GM12872 (cell line): Measurements from ENCODE around the gene GBX1.

ENCODE experiments used
- TF ChIP-seq, protein P1 (sequence below): IDR thresholded peaks from 3 replicates; pipeline ENCODE4 v1.5.1; 2011; ENCODE audit warnings: low read depth, mild to moderate bottlenecking, low read length, moderate library complexity; ENCODE audit not compliant: insufficient read depth

GBX1 gene

DNA sequence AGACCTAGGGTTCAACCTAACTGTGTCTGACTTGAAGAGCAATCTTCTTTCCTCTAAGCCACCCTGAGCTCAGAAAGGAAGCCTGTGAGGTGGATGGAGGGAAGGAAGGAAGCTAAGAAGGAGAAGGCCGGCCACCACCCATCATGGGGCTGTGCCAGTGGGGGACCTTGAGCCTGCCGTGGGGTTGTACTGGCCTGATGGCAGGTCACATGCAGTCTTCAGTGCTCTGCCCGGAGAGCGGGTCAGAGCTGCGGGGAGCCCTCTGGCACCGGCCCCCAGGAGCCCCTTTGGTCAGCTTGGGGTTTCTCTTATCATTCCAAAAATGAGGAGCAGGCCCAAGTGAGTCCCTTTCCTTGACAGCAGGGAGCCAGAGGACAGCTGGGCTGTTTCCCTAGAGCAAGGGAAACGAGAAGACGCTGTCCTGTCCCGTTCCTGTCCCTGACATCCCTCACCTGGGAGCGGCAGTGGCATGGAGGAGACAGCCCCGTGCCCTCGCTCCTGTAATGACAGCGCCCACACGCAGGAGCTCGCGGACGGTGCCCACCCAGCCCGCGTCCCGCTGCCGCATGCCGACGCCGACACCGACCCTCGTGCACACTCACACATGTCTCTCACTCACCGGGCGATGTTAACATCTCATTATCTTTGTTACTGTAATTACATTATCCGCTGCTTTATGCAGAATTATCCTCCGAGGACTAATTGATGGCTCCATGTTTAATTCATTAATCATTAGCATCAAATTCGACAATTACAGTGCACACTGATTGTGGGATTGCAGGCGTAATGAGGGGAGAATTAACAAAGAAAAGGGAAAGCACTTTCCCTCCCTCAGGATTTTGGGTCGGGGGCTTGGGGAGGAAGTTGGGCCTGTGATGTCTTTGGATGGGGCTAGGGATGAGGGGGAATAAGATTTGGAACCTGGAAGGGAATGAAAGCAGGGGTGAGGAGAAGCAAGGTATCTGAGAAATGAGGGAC lies 31.3 kb downstream of the GBX1 start:
- TF ChIP-seq, protein P1, sequence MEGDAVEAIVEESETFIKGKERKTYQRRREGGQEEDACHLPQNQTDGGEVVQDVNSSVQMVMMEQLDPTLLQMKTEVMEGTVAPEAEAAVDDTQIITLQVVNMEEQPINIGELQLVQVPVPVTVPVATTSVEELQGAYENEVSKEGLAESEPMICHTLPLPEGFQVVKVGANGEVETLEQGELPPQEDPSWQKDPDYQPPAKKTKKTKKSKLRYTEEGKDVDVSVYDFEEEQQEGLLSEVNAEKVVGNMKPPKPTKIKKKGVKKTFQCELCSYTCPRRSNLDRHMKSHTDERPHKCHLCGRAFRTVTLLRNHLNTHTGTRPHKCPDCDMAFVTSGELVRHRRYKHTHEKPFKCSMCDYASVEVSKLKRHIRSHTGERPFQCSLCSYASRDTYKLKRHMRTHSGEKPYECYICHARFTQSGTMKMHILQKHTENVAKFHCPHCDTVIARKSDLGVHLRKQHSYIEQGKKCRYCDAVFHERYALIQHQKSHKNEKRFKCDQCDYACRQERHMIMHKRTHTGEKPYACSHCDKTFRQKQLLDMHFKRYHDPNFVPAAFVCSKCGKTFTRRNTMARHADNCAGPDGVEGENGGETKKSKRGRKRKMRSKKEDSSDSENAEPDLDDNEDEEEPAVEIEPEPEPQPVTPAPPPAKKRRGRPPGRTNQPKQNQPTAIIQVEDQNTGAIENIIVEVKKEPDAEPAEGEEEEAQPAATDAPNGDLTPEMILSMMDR, result no peak

DNA sequence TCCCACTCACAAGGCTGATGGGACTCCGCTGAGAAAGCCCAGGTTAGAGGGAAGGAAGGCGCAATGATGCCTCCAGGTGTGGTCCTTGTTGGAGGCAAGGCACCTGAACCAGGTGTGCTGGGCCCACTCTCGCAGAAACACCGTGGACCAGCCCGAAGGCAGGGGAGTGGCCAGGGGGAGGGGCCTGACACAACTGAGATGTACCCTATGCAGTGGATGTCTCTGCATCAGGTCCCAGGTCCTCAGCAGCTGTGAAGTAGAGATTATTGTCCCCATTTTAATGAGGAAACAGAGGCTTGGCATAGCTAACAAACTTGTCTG lies 32.0 kb downstream of the GBX1 start:
- TF ChIP-seq, protein P1, result no peak

DNA sequence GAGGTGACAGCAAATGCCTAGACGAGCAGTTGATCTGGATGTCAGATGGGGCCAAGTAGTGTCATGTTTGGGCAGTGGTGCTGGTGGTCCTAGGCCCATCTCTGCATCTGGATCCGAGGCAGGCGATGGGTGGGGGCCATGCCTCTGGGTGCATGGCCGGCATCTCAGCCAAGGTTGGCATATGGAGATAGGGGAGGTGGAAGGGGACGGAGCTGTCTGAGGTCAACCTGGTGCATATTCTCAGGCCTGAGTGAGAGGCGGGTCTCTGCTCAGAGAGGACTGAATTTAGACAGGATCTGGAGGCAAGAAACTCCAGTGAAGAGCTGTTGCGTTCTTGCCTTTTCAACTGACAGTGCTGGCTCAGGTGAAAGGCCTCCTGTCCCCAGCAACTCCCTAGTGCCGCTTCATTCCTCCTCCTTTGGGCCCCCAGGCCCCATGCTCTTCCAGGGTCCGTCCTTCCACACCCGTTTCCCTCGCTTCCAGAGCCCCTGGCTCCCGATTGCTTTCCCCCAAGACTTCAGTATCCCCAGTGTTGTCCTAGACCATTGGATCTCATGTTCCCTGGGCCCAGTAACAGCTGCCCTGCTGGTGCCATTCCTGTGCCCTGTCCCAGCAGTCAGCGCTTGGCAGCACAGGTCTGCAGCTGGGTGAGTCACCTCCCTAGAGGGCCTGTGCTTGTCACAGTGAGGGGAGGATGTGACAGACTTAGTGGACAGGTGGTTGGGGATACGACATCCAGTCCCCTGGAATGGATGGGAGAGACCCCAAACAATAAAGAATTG lies 32.6 kb downstream of the GBX1 start:
- TF ChIP-seq, protein P1, result no peak

DNA sequence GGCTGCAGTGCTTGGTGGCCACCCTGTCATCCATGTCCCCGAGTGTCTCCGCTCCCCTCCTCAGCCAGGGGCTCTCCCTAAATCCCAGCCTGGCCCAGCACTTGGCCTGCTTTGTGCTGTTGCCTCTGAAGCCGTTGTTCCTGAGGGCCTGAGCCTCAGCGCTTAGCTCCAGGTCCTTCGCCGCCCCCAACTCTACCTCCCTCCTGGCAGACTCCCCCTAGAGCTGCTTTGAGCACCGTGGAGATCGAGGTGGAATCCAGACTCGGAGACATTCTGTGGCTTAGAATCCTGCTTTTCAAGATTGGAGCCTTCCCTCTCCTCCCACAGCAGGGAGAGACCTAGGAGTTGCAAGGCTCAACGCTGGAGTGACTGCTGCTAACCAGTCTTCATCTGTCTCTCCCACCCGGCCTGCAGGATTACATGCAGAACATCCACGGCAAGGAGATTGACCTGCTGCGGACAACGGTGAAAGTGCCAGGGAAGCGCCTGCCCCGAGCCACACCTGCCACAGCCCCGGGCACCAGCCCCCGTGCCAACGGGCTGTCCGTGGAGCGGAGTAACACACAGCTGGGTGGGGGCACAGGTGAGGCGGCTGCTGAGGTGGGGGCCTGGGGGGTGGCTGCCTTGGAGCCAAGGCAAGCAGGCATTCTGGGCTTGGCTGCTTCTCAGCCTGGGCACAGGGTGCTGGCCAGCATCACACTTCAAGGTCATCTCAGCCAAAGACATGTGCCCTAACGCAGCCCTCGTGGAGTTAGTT lies 33.3 kb downstream of the GBX1 start:
- TF ChIP-seq, protein P1, result no peak

DNA sequence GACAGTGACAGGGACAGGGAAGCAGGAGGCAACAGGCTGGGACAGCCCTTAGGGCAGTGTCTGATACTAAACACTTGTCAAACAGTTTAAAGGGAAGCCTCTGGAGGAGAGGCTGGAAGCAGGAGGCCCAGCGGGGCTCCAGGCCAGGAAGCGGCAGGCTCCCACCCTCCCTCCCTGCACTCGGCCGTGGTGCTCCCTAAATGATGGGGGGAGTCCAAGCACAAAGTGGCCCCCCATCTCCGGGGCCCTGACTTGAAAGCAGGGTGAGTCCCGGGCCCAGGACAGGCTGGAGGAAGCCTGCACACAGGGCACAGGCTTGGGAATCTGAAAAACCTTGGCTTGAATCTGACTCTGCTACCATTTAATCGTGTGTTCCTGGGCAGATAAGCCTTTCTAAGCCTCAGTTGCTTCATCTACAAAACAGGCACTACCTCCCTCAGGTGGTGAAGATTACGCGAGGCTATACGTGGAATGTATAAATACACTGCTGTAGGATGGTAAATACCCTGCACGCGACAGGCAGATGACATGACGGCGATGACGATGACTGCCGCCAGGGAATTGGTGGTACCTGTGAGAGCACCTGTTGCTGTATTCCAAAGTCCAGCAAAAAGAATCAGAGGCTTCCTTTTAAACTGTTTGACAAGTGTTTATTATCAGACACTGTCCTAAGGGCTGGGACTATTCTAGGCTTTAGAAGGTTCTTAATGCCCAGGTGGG lies 34.1 kb downstream of the GBX1 start:
- TF ChIP-seq, protein P1, result no peak

DNA sequence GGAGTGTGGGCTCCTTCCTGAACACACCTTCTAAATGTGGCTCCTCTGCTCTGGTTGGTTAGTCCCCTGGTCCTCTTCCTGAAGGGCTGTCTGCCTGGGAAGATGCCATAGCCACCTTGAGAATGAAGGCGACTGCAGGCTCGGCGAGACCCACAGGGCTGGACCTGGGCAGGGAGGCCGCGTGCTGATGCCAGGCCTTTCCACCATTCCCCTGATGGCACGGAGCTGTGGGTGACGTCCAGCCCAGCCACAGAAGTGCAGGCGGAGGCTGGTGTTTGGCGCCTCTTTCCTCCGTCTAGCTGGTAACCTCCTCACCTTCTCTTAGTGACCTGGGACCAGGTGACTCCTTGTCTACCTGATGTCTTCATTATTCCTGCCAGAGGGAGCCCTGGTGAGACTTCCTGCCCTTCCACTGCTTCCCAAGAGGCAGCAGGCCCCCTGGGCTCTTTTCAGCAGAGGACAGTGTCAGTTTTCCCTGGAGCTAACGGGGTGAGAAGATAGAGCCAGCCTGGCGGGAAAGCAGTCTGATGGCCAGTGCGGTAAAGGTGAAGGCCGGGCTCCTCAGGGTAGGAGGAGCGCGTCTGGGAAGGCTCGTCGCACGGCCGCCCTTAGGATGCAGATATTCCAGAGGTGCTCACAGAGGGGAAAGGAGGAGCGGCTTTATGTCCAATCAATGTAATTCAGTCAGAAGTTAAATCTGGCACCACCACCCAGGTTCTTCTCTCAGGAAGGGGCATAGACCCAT lies 34.9 kb downstream of the GBX1 start:
- TF ChIP-seq, protein P1, result no peak
